ENCODE data around the gene CADPS.

GRCh38 chr3:62797132-62797531 lies 78.1 kb downstream of the CADPS start:
- no peak for TF ChIP-seq CTCF (IDR thresholded peaks at IDR 0.05)
- TF ChIP-seq EP300 (IDR thresholded peaks at IDR 0.05): no peak
- no peak for TF ChIP-seq POLR2AphosphoS5 (IDR thresholded peaks at IDR 0.05)
